Measurements from ENCODE around the gene RAB33B.

GRCh38 chr4:139523076-139523475, 69.2 kb downstream of the RAB33B start:
- no peak for TF ChIP-seq CTCF (IDR thresholded peaks at IDR 0.05; ENCODE audit: insufficient read depth, low read length)
- TF ChIP-seq, protein P1, sequence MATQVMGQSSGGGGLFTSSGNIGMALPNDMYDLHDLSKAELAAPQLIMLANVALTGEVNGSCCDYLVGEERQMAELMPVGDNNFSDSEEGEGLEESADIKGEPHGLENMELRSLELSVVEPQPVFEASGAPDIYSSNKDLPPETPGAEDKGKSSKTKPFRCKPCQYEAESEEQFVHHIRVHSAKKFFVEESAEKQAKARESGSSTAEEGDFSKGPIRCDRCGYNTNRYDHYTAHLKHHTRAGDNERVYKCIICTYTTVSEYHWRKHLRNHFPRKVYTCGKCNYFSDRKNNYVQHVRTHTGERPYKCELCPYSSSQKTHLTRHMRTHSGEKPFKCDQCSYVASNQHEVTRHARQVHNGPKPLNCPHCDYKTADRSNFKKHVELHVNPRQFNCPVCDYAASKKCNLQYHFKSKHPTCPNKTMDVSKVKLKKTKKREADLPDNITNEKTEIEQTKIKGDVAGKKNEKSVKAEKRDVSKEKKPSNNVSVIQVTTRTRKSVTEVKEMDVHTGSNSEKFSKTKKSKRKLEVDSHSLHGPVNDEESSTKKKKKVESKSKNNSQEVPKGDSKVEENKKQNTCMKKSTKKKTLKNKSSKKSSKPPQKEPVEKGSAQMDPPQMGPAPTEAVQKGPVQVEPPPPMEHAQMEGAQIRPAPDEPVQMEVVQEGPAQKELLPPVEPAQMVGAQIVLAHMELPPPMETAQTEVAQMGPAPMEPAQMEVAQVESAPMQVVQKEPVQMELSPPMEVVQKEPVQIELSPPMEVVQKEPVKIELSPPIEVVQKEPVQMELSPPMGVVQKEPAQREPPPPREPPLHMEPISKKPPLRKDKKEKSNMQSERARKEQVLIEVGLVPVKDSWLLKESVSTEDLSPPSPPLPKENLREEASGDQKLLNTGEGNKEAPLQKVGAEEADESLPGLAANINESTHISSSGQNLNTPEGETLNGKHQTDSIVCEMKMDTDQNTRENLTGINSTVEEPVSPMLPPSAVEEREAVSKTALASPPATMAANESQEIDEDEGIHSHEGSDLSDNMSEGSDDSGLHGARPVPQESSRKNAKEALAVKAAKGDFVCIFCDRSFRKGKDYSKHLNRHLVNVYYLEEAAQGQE (IDR thresholded peaks at IDR 0.05; ENCODE audit: insufficient replicate concordance, low read depth), result no peak
